IMR-90 (cell line): ENCODE results near the gene AGPS. TPM values are rescaled to one million over a fixed set of nuclear protein-coding genes. Genes with fewer than 3 reads are reported as not detected.

Source experiments
- ATAC-seq: fragments of 200-7000 bp; cut with Tn5 transposase; 2 replicates; pipeline ENCODE4 v1.9.1; 2020; ENCODE audit warnings: low read depth, mild to moderate bottlenecking, moderate library complexity
- BruUV-seq: library from RNA; stranded (reverse); fragments of 400-500 nt; replicated peaks from 2 replicates; lab custom pipeline; 2021; lab: Mats Ljungman, UMichigan
- CTCF ChIA-PET: fragments of 300-600 bp; formaldehyde crosslinking; extraction: SDS; loops from one replicate; lab custom pipeline; 2021; ENCODE audit warnings: antibody characterized with exemption; lab: Yijun Ruan, JAX
- POLR2A ChIA-PET: fragments of 300-600 bp; sonication (Branson Sonifier 250); formaldehyde crosslinking; loops from one replicate; lab custom pipeline; 2022; ENCODE audit warnings: antibody characterized with exemption; ENCODE audit not compliant: unreplicated experiment; lab: Charles Lee
- DNase-seq: peaks from one replicate; pipeline ENCODE4 v3.0.0; 2013
- H2AFZ ChIP-seq: replicated peaks from 2 replicates; pipeline ENCODE3; 2013; ENCODE audit warnings: low read length, mild to moderate bottlenecking; ENCODE audit not compliant: poor library complexity
- H2AK5ac ChIP-seq: 2 replicates; pipeline ENCODE4 v1.6.1; 2013; ENCODE audit warnings: low read depth, low read length, inconsistent platforms
- H2AK9ac ChIP-seq: replicated peaks from 2 replicates; pipeline ENCODE3; 2013; ENCODE audit warnings: mild to moderate bottlenecking, low read depth, low read length, moderate library complexity; ENCODE audit not compliant: poor library complexity
- H2BK120ac ChIP-seq: 2 replicates; pipeline ENCODE4 v1.6.1; 2013; ENCODE audit warnings: low read depth, low read length, inconsistent platforms
- H2BK15ac ChIP-seq: 3 replicates; pipeline ENCODE4 v1.6.1; 2013; ENCODE audit warnings: low read depth, low read length, inconsistent platforms
- H2BK20ac ChIP-seq: 2 replicates; pipeline ENCODE4 v1.6.1; 2013; ENCODE audit warnings: low read depth, mild to moderate bottlenecking, inconsistent platforms, low read length, moderate library complexity
- H2BK5ac ChIP-seq: 2 replicates; pipeline ENCODE4 v1.6.1; 2013; ENCODE audit warnings: mild to moderate bottlenecking, low read depth, low read length, inconsistent platforms; ENCODE audit not compliant: poor library complexity, severe bottlenecking
- H3K14ac ChIP-seq: replicated peaks from 2 replicates; pipeline ENCODE4 v1.6.1; 2013; ENCODE audit warnings: low read depth, low read length, inconsistent platforms
- H3K18ac ChIP-seq: 2 replicates; pipeline ENCODE4 v1.6.1; 2013; ENCODE audit warnings: low read depth, low read length, control low read depth
- H3K23ac ChIP-seq: 2 replicates; pipeline ENCODE4 v1.6.1; 2013; ENCODE audit warnings: low read depth, low read length, inconsistent platforms
- H3K27ac ChIP-seq: 2 replicates; pipeline ENCODE4 v1.5.1; 2013; ENCODE audit warnings: mild to moderate bottlenecking, control low read depth, low read length; ENCODE audit not compliant: insufficient read depth
- H3K27me3 ChIP-seq: 2 replicates; pipeline ENCODE4 v1.6.1; 2013; ENCODE audit warnings: low read length; ENCODE audit not compliant: control insufficient read depth, insufficient read depth
- H3K36me3 ChIP-seq: 2 replicates; pipeline ENCODE4 v1.6.1; 2013; ENCODE audit warnings: low read length, mixed read lengths; ENCODE audit not compliant: control insufficient read depth, insufficient read depth
- H3K4ac ChIP-seq: 2 replicates; pipeline ENCODE4 v1.6.1; 2013; ENCODE audit warnings: low read depth, low read length, inconsistent platforms
- H3K4me1 ChIP-seq: 2 replicates; pipeline ENCODE4 v1.6.1; 2013; ENCODE audit warnings: low read length, mixed read lengths; ENCODE audit not compliant: control insufficient read depth, insufficient read depth
- H3K4me2 ChIP-seq: 2 replicates; pipeline ENCODE4 v1.6.1; 2013; ENCODE audit warnings: low read depth, mild to moderate bottlenecking, control low read depth, low read length, moderate library complexity
- H3K4me3 ChIP-seq: 2 replicates; pipeline ENCODE4 v1.5.1; 2013; ENCODE audit warnings: low read depth, mild to moderate bottlenecking, control low read depth, low read length, moderate library complexity; ENCODE audit not compliant: insufficient read depth
- H3K56ac ChIP-seq: 2 replicates; pipeline ENCODE4 v1.6.1; 2013; ENCODE audit warnings: low read length, inconsistent platforms; ENCODE audit not compliant: insufficient read depth; ENCODE audit errors: extremely low read depth
- H3K79me1 ChIP-seq, 2 experiments: 2 replicates each; pipeline ENCODE4 v1.6.1; 2013; ENCODE audit warnings: low read length in 2 of 2, inconsistent platforms in 1 of 2, low read depth in 1 of 2
- H3K9ac ChIP-seq: 2 replicates; pipeline ENCODE4 v1.6.1; 2013; ENCODE audit warnings: low read depth, low read length, control low read depth
- H3K9me1 ChIP-seq: 2 replicates; pipeline ENCODE4 v1.6.1; 2013; ENCODE audit warnings: low read length, inconsistent platforms; ENCODE audit not compliant: insufficient read depth
- H3K9me3 ChIP-seq: 2 replicates; pipeline ENCODE4 v1.6.1; 2013; ENCODE audit warnings: low read length; ENCODE audit not compliant: control insufficient read depth, insufficient read depth
- H4K20me1 ChIP-seq: 2 replicates; pipeline ENCODE4 v1.6.1; 2013; ENCODE audit warnings: low read length, inconsistent platforms; ENCODE audit not compliant: insufficient read depth
- H4K5ac ChIP-seq: 2 replicates; pipeline ENCODE4 v1.6.1; 2013; ENCODE audit warnings: mild to moderate bottlenecking, low read depth, low read length, control low read depth
- H4K8ac ChIP-seq, 2 experiments: 2 replicates each; pipeline ENCODE4 v1.6.1; 2013; ENCODE audit warnings: low read depth in 2 of 2, low read length in 2 of 2, control low read depth in 1 of 2, inconsistent platforms in 1 of 2
- H4K91ac ChIP-seq: 2 replicates; pipeline ENCODE4 v1.6.1; 2013; ENCODE audit warnings: low read depth, low read length, inconsistent platforms; ENCODE audit not compliant: insufficient read depth
- CEBPB ChIP-seq: IDR thresholded peaks from 2 replicates; pipeline ENCODE4 v1.6.1; 2012; ENCODE audit warnings: low read depth, low read length, improper control_type of control experiment
- FOS ChIP-seq: fragments of 150-350 bp; IDR thresholded peaks from 2 replicates; pipeline ENCODE4 v1.6.1; 2016; ENCODE audit warnings: low read depth, low read length
- MXI1 ChIP-seq: IDR thresholded peaks from 2 replicates; pipeline ENCODE4 v1.6.1; 2012; ENCODE audit warnings: low read depth, mild to moderate bottlenecking, low read length, moderate library complexity, borderline replicate concordance
- POLR2A ChIP-seq: IDR thresholded peaks from 2 replicates; pipeline ENCODE4 v1.6.1; 2012; ENCODE audit warnings: mild to moderate bottlenecking, low read depth, low read length
- RAD21 ChIP-seq: IDR thresholded peaks from 2 replicates; pipeline ENCODE4 v1.6.1; 2012; ENCODE audit warnings: low read length, improper control_type of control experiment
- RCOR1 ChIP-seq: IDR thresholded peaks from 2 replicates; pipeline ENCODE4 v1.6.1; 2012; ENCODE audit warnings: mild to moderate bottlenecking, low read length, improper control_type of control experiment; ENCODE audit not compliant: insufficient replicate concordance
- RFX5 ChIP-seq: IDR thresholded peaks from 2 replicates; pipeline ENCODE4 v1.8.0; 2012; ENCODE audit warnings: low read depth, mild to moderate bottlenecking, low read length, moderate library complexity
- USF2 ChIP-seq: fragments of 150-350 bp; IDR thresholded peaks from 2 replicates; pipeline ENCODE4 v1.6.1; 2017; ENCODE audit warnings: mild to moderate bottlenecking, antibody characterized with exemption, low read length, low read depth
- WGBS, 2 experiments: methylation state at CpG; one replicate each; pipeline versions ENCODE4 v1.1.5 to v1.1.7; 2013; ENCODE audit warnings: missing lambda C conversion rate in 2 of 2; ENCODE audit not compliant: insufficient read length in 1 of 2; ENCODE audit errors: extremely low coverage in 2 of 2; 5-methylcytosine and 5-hydroxymethylcytosine counted together
- dilution Hi-C: fragments of 300-500 bp; cut with HindIII; formaldehyde crosslinking; loops from one replicate; pipeline ENCODE4 v1.14.3; 2018; ENCODE audit warnings: low sequenced_read_pairs; ENCODE audit not compliant: unreplicated experiment
- in situ Hi-C: fragments of 300-500 bp; cut with MboI; formaldehyde crosslinking; loops from 3 replicates; pipeline ENCODE4 v1.14.3; 2019; ENCODE audit warnings: low sequenced_read_pairs, inconsistent platforms, mixed read lengths
- intact Hi-C: fragments of 100-400 bp; cut with micrococcal nuclease; formaldehyde crosslinking; loops from 2 replicates; pipeline ENCODE4 v1.10.0; 2022
- polyA plus RNA-seq, 3 experiments: library from polyadenylated mRNA; depleted of rRNA; stranded (reverse); fragments of >200 nt; gene quantifications; 2 replicates each; pipeline ENCODE4 v1.2.3, GENCODE V29; 2012; ENCODE audit warnings: low replicate concordance in 1 of 3
- total RNA-seq: library from RNA; depleted of rRNA; stranded (reverse); fragments of >200 nt; gene quantifications from 2 replicates; pipeline ENCODE4 v1.2.3, GENCODE V29; 2012

AGPS gene
- total and polyA plus RNA-seq, 2 of the 4 experiments (the other 2 are of a cell fraction) = 6.6 to 18.6 TPM

- dilution Hi-C loops = no loop called here
Observed at GRCh38 chr2:177465400-177466138, 73.0 kb downstream of the AGPS start.

More at GRCh38 chr2:177465400-177466138, 73.0 kb downstream of the AGPS start:
- no peak overlapping the region for H2AFZ ChIP-seq
- no peak for TF ChIP-seq RAD21
- TF ChIP-seq CEBPB = no peak
- no peak for TF ChIP-seq USF2
- no peak for TF ChIP-seq RCOR1
- no peak for TF ChIP-seq POLR2A
- no peak for TF ChIP-seq RFX5
- TF ChIP-seq MXI1 = no peak
- no peak for TF ChIP-seq FOS
- H3K36me3 ChIP-seq = peaks cover 11% of the 10 kb centered on the region; the same call in 1 of the 2 replicates
- H3K9me3 ChIP-seq = no peaks in the 10 kb centered on the region
- H3K14ac ChIP-seq = no peak overlapping the region
- no peak overlapping the region for H3K4me3 ChIP-seq
- no peak overlapping the region for H4K5ac ChIP-seq
- intact Hi-C loops = no loop called here
- no peak overlapping the region for H2BK20ac ChIP-seq
- H2BK120ac ChIP-seq = no peak overlapping the region
- ATAC-seq (no peak), DNase-seq (no peak)
- no peak overlapping the region for H3K56ac ChIP-seq
- 100% methylated on average over 5 of the region's 14 CpGs; no CpG with 5 or more reads in 1 of the 2 experiments for WGBS, 2 experiments
- ChIA-PET CTCF (no interaction called here), POLR2A (interaction anchor here (0.5 kb wide), 1 partner anchor 321 kb away, joined by 3 read pairs; no protein-coding TSS in a partner anchor)
- H3K9ac ChIP-seq = no peak overlapping the region
- H4K91ac ChIP-seq = no peak overlapping the region
- H3K4me2 ChIP-seq = no peak overlapping the region
- H3K4me1 ChIP-seq = no peaks in the 10 kb centered on the region; the same call in 1 of the 2 replicates
- no peak overlapping the region for H2AK5ac ChIP-seq
- BruUV-seq = no TSS peak
- H2BK5ac ChIP-seq = no peak overlapping the region
- no peak overlapping the region for H3K23ac ChIP-seq
- no peaks in the 10 kb centered on the region; the same call in 1 of the 2 replicates for H4K20me1 ChIP-seq
- H3K27me3 ChIP-seq = no peaks in the 10 kb centered on the region
- no peak overlapping the region for H3K4ac ChIP-seq
- H2BK15ac ChIP-seq = no peak overlapping the region
- no peak overlapping the region for H3K18ac ChIP-seq
- in situ Hi-C loops = no loop called here
- no peak overlapping the region for H3K27ac ChIP-seq
- H2AK9ac ChIP-seq = no peak overlapping the region
- H4K8ac ChIP-seq = no peak overlapping the region
- H3K79me1 ChIP-seq = peaks cover 0 to 11% of the 10 kb centered on the region in 2 experiments; a peak in 2 of 4 replicates
- peaks cover 8% of the 10 kb centered on the region; the same call in 1 of the 2 replicates for H3K9me1 ChIP-seq
